Fibroblast of lung (primary cell): ENCODE measurements around the gene CLTCL1. TPM values are rescaled to one million over a fixed set of nuclear protein-coding genes. Genes with fewer than 3 reads are reported as not detected.

Experiments used
- DNase-seq, 2 donors: peaks; one replicate each; pipeline versions ENCODE4 v3.0.0 to v3.0.0-alpha.2; 2010; ENCODE audit warnings: low read depth in 2 of 2
- H2AFZ ChIP-seq: 2 replicates; pipeline ENCODE4 v1.5.1; 2012; ENCODE audit warnings: low read length, control low read depth, inconsistent platforms
- H3K27ac ChIP-seq: 2 replicates; pipeline ENCODE4 v1.5.1; 2011; ENCODE audit warnings: low read length, control low read depth; ENCODE audit not compliant: insufficient read depth
- H3K27me3 ChIP-seq: 2 replicates; pipeline ENCODE4 v1.5.1; 2011; ENCODE audit warnings: mild to moderate bottlenecking, low read length; ENCODE audit not compliant: control insufficient read depth, insufficient read depth
- H3K36me3 ChIP-seq: 2 replicates; pipeline ENCODE4 v1.5.1; 2011; ENCODE audit warnings: low read length; ENCODE audit not compliant: control insufficient read depth, insufficient read depth
- H3K4me1 ChIP-seq: 2 replicates; pipeline ENCODE4 v1.5.1; 2011; ENCODE audit warnings: low read length; ENCODE audit not compliant: control insufficient read depth, insufficient read depth; ENCODE audit errors: extremely low read depth
- H3K4me2 ChIP-seq: 2 replicates; pipeline ENCODE4 v1.5.1; 2011; ENCODE audit warnings: low read length, control low read depth; ENCODE audit not compliant: insufficient read depth; ENCODE audit errors: extremely low read depth
- H3K4me3 ChIP-seq, 4 experiments: fragments of 200-600 bp in 1 of 4; sonication (generic) in 1 of 4; replicated peaks in 1 of 4; 2 replicates each; pipeline ENCODE4 v1.5.1; 2011 to 2016; ENCODE audit warnings: low read length in 4 of 4, low read depth in 3 of 4, mild to moderate bottlenecking in 3 of 4, control low read depth in 2 of 4, inconsistent platforms in 1 of 4, mixed read lengths in 1 of 4; ENCODE audit not compliant: insufficient read depth in 1 of 4; ENCODE audit errors: control extremely low read depth in 1 of 4
- H3K79me2 ChIP-seq: 2 replicates; pipeline ENCODE4 v1.5.1; 2012; ENCODE audit warnings: mild to moderate bottlenecking, low read length, inconsistent platforms; ENCODE audit not compliant: control insufficient read depth, insufficient read depth
- H3K9ac ChIP-seq: 2 replicates; pipeline ENCODE4 v1.5.1; 2011; ENCODE audit warnings: mild to moderate bottlenecking, low read length, control low read depth; ENCODE audit not compliant: insufficient read depth
- H3K9me3 ChIP-seq: 2 replicates; pipeline ENCODE4 v1.5.1; 2012; ENCODE audit warnings: low read depth, low read length; ENCODE audit not compliant: control insufficient read depth, insufficient read depth
- H4K20me1 ChIP-seq: 2 replicates; pipeline ENCODE4 v1.5.1; 2011; ENCODE audit warnings: low read length; ENCODE audit not compliant: control insufficient read depth, insufficient read depth; ENCODE audit errors: extremely low read depth
- EZH2 ChIP-seq: IDR thresholded peaks from 2 replicates; pipeline ENCODE4 v1.5.1; 2012; ENCODE audit warnings: low read length, control low read depth, mild to moderate bottlenecking; ENCODE audit errors: missing control alignments
- polyA plus RNA-seq, 2 donors: library from polyadenylated mRNA; depleted of rRNA in 1 of 2; stranded (reverse) in 1 of 2; unstranded in 1 of 2; fragments of >200 nt; gene quantifications; 2 replicates each; pipeline ENCODE4 v1.2.1, GENCODE V29; 2011 to 2012; ENCODE audit warnings: missing spikeins in 1 of 2
- total RNA-seq: library from RNA; depleted of rRNA; stranded (reverse); fragments of >200 nt; gene quantifications from 2 replicates; pipeline ENCODE4 v1.2.1, GENCODE V29; 2014
- TF ChIP-seq, protein P1 (sequence below), 2 donors: IDR thresholded peaks in 1 of 2; conservative IDR thresholded peaks in 1 of 2; 1 replicate in 1 of 2; 2 replicates in 1 of 2; pipeline ENCODE4 v1.5.1; 2011 to 2012; ENCODE audit warnings: low read length in 2 of 2, control low read depth in 1 of 2, inconsistent platforms in 1 of 2, low read depth in 1 of 2, mild to moderate bottlenecking in 1 of 2

Gene CLTCL1
- total and polyA plus RNA-seq, 2 donors (not counting 1 experiment from before 2014, with no cell fraction given), result 6.5 to 13.4 TPM

DNA sequence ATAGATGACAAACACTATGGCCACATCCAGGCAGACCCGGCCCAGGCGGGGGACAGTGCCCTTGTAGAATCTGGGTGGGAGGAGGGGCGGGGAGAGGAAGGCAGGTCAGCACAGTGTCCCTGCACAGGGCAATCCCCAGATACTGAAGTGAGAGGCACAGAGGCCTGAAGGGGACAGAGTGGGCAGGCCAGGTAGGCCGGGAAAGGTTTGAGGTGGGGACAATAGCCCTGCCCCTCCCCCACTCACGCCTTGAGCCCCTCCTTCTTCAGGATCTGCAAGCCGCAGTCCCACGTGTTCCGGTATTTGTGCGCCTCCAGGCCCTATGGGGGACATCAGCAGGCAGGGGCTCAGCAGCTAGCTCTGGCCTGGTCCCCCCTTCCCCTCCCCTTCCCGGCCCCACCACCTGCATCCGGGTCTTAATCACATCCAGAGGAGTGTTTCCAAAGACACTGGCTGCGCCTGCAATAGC lies 115.3 kb downstream of the CLTCL1 start:
- no peak overlapping the region for H3K9ac ChIP-seq
- no peaks in the 10 kb centered on the region for H3K27me3 ChIP-seq
- no peaks in the 10 kb centered on the region for H3K9me3 ChIP-seq
- peaks cover 29% of the 10 kb centered on the region for H3K4me1 ChIP-seq
- peaks cover 49% of the 10 kb centered on the region for H3K79me2 ChIP-seq
- H3K4me3 ChIP-seq, result peak overlapping the region in 1 of 4 experiments; percentile 83
- no peak overlapping the region for H2AFZ ChIP-seq
- H3K27ac ChIP-seq, result no peak overlapping the region
- no peak for TF ChIP-seq EZH2
- TF ChIP-seq, protein P1, sequence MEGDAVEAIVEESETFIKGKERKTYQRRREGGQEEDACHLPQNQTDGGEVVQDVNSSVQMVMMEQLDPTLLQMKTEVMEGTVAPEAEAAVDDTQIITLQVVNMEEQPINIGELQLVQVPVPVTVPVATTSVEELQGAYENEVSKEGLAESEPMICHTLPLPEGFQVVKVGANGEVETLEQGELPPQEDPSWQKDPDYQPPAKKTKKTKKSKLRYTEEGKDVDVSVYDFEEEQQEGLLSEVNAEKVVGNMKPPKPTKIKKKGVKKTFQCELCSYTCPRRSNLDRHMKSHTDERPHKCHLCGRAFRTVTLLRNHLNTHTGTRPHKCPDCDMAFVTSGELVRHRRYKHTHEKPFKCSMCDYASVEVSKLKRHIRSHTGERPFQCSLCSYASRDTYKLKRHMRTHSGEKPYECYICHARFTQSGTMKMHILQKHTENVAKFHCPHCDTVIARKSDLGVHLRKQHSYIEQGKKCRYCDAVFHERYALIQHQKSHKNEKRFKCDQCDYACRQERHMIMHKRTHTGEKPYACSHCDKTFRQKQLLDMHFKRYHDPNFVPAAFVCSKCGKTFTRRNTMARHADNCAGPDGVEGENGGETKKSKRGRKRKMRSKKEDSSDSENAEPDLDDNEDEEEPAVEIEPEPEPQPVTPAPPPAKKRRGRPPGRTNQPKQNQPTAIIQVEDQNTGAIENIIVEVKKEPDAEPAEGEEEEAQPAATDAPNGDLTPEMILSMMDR (conservative IDR thresholded peaks at IDR 0.05 in 1 of 2, IDR thresholded peaks at IDR 0.05 in 1 of 2; ENCODE audit: low read depth in 1 of 2, low read length in 2 of 2), result no peak
- no peak overlapping the region for H3K4me2 ChIP-seq
- no peak for DNase-seq
- peaks cover 11% of the 10 kb centered on the region for H3K36me3 ChIP-seq
- H4K20me1 ChIP-seq, result no peaks in the 10 kb centered on the region

DNA sequence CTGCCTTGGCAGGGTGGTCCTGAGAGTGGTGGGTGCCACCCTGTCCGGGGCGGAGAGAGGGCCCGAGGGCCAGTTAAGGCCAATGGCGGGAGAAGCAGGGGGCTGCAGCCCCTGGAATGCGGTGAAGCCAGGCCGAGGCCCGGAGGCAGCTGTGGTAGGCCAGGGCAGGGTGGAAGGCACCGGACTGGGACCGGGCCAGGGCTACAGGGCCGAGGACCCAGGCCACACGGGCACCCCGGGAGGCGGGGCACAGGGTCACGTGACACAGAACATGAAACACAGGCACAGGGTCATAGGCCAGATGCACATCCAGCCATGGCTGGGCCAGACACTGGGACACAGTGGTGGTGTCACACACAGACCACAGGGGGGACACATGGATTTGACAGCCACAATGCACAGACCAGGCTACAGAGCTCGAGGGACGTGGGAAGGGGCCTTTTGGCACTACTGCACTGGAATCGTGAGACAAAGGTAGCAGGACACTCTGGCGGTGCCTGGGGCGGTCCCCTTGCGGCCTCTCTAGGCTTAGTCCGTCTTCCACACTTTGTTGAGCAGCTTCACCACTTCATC lies 115.8 kb downstream of the CLTCL1 start:
- Histone ChIP-seq H3K4me1 (peaks cover 32% of the 10 kb centered on the region), H3K4me2 (no peak overlapping the region), H4K20me1 (no peaks in the 10 kb centered on the region), H3K79me2 (peaks cover 49% of the 10 kb centered on the region), H3K27me3 (no peaks in the 10 kb centered on the region), H2AFZ (no peak overlapping the region), H3K9ac (no peak overlapping the region), H3K27ac (no peak overlapping the region), H3K4me3 (no peak overlapping the region), H3K36me3 (peaks cover 11% of the 10 kb centered on the region), H3K9me3 (no peaks in the 10 kb centered on the region)
- no peak for DNase-seq
- TF ChIP-seq EZH2, result no peak
- TF ChIP-seq, protein P1 (conservative IDR thresholded peaks at IDR 0.05 in 1 of 2, IDR thresholded peaks at IDR 0.05 in 1 of 2; ENCODE audit: low read depth in 1 of 2, low read length in 2 of 2), result no peak

DNA sequence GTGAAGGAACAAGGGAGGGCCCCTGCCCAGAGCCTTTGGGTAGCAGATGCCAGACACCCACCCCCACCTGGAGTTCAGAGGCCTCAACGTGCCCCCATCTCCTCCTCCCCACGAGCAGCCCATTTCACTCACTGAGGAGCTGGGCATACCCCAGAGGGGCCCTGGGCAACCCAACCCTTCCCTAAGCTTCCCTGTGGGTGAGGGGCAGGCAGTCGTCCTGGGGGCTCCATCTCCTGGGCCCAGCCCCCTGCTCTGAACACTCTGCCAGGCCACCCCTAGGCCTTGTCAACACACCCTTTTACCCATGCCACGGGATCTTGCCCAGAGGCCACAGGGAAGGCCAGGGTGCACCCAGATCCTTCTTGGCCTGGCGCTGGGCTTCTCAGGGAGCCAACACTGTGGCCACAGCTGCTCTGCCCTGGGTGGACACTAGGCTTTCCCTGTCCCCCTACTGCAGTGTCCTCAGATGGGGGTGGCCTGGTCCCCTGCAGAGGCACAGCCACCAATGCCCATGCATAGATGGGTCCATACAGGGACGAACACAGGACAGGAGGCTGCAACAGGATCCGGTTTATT lies 116.4 kb downstream of the CLTCL1 start:
- Histone ChIP-seq H3K27ac (peak overlapping the region; percentile 63), H4K20me1 (no peaks in the 10 kb centered on the region), H2AFZ (no peak overlapping the region), H3K4me2 (peak overlapping the region; percentile 19), H3K4me1 (peaks cover 37% of the 10 kb centered on the region), H3K4me3 (no peak overlapping the region), H3K9ac (peak overlapping the region; percentile 20), H3K9me3 (no peaks in the 10 kb centered on the region), H3K36me3 (peaks cover 11% of the 10 kb centered on the region), H3K27me3 (no peaks in the 10 kb centered on the region), H3K79me2 (peaks cover 49% of the 10 kb centered on the region)
- DNase-seq, result no peak
- TF ChIP-seq EZH2, result no peak
- TF ChIP-seq, protein P1 (conservative IDR thresholded peaks at IDR 0.05 in 1 of 2, IDR thresholded peaks at IDR 0.05 in 1 of 2; ENCODE audit: low read depth in 1 of 2, low read length in 2 of 2), result no peak
